ENCODE results near the gene DPP6. TPM values are rescaled to one million over a fixed set of nuclear protein-coding genes. Genes with fewer than 3 reads are reported as not detected.

DPP6 gene
- total RNA-seq, 1 donor from 2014 or later = 1.2 TPM

DNA sequence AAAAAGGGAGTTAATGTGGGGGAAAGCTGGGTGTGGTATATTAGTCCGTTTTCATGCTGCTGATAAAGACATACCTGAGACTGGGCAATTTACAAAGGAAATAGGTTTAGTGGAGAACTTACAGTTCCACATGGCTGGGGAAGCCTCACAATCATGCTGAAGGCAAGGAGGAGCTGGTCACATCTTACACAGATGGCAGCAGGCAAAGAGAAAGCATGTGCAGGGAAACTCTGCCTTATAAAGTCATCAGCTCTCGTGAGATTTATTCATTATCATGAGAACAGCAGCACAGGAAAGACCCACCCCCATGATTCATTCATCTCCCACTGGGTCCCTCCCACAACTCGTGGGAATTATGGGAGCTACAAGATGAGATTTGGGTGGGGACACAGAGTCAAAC is 836.5 kb downstream of the DPP6 start:
- DNase-seq (ENCODE audit: low read depth) = no peak
- TF ChIP-seq, protein P1, sequence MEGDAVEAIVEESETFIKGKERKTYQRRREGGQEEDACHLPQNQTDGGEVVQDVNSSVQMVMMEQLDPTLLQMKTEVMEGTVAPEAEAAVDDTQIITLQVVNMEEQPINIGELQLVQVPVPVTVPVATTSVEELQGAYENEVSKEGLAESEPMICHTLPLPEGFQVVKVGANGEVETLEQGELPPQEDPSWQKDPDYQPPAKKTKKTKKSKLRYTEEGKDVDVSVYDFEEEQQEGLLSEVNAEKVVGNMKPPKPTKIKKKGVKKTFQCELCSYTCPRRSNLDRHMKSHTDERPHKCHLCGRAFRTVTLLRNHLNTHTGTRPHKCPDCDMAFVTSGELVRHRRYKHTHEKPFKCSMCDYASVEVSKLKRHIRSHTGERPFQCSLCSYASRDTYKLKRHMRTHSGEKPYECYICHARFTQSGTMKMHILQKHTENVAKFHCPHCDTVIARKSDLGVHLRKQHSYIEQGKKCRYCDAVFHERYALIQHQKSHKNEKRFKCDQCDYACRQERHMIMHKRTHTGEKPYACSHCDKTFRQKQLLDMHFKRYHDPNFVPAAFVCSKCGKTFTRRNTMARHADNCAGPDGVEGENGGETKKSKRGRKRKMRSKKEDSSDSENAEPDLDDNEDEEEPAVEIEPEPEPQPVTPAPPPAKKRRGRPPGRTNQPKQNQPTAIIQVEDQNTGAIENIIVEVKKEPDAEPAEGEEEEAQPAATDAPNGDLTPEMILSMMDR (conservative IDR thresholded peaks at IDR 0.05; ENCODE audit: low read depth, low read length) = no peak
- H3K4me3 ChIP-seq (ENCODE audit: low read depth, low read length) = no peak overlapping the region

DNA sequence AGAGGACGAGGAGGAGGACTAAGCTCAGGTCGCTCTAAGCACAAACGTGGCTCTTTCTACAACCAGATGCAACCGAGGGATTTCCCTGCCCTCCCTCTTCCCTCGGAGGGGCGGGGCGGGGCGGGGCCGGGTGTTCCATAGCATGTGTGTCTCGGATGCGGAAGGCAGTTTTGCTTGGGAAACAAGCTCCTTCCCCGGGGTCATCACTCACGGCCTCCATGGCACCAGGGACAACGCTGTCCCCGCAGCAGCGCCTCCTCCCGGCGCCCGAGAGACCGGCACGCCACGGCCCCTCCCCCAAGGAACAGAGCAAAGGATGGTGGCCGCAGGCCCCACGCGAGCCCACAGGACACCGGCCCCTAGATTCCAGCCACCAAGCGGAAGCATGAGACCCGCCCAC is 840.3 kb downstream of the DPP6 start:
- no peak for DNase-seq (ENCODE audit: low read depth)
- TF ChIP-seq, protein P1 (conservative IDR thresholded peaks at IDR 0.05; ENCODE audit: low read depth, low read length) = no peak
- H3K4me3 ChIP-seq (ENCODE audit: low read depth, low read length) = no peak overlapping the region

DNA sequence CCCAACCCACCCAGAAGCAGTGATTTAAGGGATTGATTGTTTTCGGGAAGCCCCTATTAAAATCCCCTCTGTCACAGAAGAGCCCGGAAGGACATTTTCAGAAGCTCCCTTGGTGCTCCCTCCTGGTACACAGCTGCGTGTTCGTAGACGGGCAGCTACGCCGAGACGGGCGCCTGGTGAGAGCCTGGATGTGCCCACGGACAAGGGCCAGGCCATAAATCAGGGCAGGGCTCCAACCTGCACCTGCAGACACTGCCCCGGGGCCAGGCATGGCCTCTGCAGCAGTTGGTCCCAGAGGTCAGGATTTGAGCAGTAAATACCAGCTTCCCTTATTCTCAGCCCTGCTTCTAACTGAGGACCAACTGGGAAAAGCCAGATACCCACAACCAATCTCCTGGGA is 843.9 kb downstream of the DPP6 start:
- no peak for DNase-seq (ENCODE audit: low read depth)
- no peak overlapping the region for H3K4me3 ChIP-seq (ENCODE audit: low read depth, low read length)
- TF ChIP-seq, protein P1 (conservative IDR thresholded peaks at IDR 0.05; ENCODE audit: low read depth, low read length) = no peak

DNA sequence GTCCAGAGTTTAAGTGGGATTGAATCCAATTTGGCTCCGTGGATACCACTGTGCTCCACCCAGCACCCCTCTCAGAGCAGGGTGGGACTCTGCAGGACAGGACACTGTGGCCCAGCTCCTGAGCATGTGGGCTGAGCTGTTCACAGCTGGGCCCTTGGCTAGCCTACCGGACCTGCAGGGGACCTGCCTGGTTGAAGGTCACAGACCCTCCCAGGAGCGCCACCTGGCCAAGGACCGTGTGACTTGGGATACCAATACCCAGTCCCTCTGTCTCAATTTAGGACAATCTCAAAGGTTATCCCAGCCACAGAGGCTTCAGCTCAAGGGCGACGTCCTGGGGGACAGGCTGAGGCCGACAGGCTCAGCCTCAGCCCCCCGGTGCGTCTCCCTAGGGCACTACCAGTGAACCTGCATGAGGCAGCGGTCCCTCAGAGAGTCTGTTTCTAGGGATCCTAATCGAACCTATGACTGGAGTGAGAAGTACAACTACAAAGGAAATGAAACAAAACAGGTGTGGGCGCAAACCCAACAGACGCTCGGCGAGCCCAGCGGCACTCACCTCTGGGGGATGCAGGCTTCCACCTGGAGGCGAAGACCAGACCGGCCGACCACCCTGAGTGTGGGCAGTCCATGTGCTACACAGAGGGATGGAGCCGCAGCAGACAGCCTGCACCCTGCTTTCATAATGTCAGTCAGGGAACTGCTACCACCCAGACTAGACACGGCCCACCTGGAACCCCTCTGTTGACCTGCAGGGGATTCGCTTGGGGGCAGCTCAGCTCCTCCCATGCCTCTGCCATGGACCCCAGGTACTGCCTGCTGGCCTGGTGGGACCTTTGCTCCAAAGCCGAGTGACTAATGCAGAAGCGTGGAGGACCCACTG is 847.0 kb downstream of the DPP6 start:
- TF ChIP-seq, protein P1 (conservative IDR thresholded peaks at IDR 0.05; ENCODE audit: low read depth, low read length) = no peak
- no peak overlapping the region for H3K4me3 ChIP-seq (ENCODE audit: low read depth, low read length)
- no peak for DNase-seq (ENCODE audit: low read depth)

DNA sequence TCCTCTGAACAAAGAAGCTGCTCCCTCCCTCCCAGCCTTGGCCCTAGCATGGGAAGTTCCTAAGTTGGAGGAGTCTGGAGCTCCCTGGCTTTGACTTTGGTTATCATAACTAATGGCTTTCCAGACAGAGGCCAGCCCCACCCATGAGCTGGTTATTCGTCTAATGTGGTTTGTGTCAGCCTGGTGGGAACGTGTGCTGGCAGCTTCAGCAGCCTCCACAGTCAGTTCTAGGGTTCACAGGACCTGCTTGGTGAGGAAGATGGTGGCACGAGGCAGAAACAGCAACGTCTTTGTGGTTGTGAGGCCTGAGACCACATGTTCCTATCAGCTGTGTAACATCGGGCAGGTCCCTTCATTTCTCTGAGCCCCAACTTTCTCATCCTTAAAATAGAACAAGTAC is 847.7 kb downstream of the DPP6 start:
- TF ChIP-seq, protein P1 (conservative IDR thresholded peaks at IDR 0.05; ENCODE audit: low read depth, low read length) = no peak
- H3K4me3 ChIP-seq (ENCODE audit: low read depth, low read length) = no peak overlapping the region
- DNase-seq (ENCODE audit: low read depth) = no peak

DNA sequence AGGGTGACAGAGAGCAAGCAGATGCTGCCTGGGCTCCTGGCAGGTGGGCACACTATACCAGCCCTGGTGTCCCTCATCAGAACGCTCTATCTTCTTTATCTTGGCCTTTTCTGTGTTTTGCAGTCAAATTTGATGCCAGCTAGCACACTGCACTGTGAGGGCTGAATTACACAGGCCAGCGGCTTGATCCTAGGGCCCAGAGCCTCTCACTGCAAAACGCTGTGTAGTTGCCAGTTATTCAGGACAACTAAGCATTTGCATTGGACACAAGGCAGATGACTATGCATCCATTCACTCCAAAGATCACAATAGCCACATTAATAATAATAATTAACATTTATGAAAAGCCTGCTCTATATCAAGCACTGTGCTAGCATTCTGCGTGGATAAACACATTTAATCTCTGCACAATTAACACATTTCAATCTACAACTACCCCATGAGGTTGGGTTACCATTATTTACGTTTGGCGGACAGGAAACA is 850.4 kb downstream of the DPP6 start:
- TF ChIP-seq, protein P1 (conservative IDR thresholded peaks at IDR 0.05; ENCODE audit: low read depth, low read length) = no peak

More for the DNA sequence above, 850.4 kb downstream of the DPP6 start:
- DNase-seq (ENCODE audit: low read depth) = no peak
- no peak overlapping the region for H3K4me3 ChIP-seq (ENCODE audit: low read depth, low read length)
